Measurements from ENCODE around the gene WDR75.
"Not testable (repeated sequence)": the region's sequence is repeated elsewhere in the genome, so short reads cannot be mapped to it uniquely, and the experiment has no call there.

WDR75 gene

DNA sequence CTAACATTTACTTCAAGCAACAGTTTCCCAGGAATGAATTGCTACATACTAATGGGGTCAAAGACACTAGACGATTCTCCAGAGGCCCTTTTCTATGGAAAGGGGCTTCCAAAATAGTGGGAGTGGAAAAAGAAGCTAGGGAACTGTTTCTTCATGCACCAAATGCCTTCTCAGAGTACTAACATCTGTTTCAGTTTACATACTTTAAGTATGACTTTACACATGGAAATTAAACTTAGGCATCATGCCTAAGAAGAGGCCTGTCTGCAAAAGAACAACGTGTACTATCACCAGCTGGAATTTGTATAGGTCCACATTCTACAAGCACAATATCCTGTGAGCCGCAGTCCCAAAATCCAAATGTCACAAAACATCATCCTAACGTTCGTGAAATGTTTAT lies 29.4 kb upstream of the WDR75 start:
- H3K27me3 ChIP-seq (ENCODE audit: control insufficient read depth in 1 of 2, insufficient read depth in 2 of 2, low read length in 2 of 2): no peaks in the 10 kb centered on the region
- no peak overlapping the region for H3K4me3 ChIP-seq (ENCODE audit: low read depth in 1 of 2, low read length in 2 of 2)
- no peak overlapping the region for H3K27ac ChIP-seq (ENCODE audit: low read depth, low read length)
- H3K4me1 ChIP-seq (ENCODE audit: control insufficient read depth in 1 of 2, insufficient read depth in 2 of 2, low read length in 2 of 2): no peaks in the 10 kb centered on the region
- H3K36me3 ChIP-seq (ENCODE audit: control insufficient read depth in 1 of 2, insufficient read depth in 2 of 2, low read length in 2 of 2): no peaks in the 10 kb centered on the region
- no peaks in the 10 kb centered on the region for H3K9me3 ChIP-seq (ENCODE audit: control insufficient read depth in 1 of 2, low read length in 2 of 2)
- H3K9ac ChIP-seq (ENCODE audit: low read depth in 1 of 2, low read length in 2 of 2): no peak overlapping the region

DNA sequence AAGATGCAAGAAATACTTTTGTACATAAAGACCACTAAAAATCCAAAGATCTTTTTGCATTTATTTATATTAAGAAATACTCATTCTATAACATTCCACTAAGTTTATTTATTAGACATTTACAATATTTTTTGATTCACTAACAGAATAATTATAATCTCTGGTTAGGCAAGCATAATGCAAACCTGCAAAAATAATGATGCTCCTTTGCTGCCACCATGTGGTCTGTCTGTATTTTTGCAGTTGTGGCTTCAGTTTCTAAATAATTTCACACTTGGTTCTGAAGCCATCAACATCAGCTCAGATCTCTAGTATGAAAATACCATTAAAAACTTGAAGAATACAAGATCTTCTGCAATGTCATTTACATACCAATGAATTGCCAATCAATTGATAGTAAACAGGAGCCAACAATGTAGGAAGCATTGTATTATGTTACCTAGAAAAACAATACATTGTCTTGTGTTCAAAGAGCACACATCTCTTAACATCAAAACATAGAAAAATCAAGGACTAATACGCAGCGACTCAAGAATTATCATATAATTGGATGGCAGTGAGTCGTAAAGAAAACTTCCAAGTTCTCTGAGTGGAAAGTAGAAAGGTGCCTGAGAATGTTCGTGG lies 28.8 kb upstream of the WDR75 start:
- no peak overlapping the region for H3K27ac ChIP-seq (ENCODE audit: low read depth, low read length)
- no peaks in the 10 kb centered on the region for H3K36me3 ChIP-seq (ENCODE audit: control insufficient read depth in 1 of 2, insufficient read depth in 2 of 2, low read length in 2 of 2)
- no peak overlapping the region for H3K4me3 ChIP-seq (ENCODE audit: low read depth in 1 of 2, low read length in 2 of 2)
- no peaks in the 10 kb centered on the region for H3K9me3 ChIP-seq (ENCODE audit: control insufficient read depth in 1 of 2, low read length in 2 of 2)
- no peaks in the 10 kb centered on the region for H3K4me1 ChIP-seq (ENCODE audit: control insufficient read depth in 1 of 2, insufficient read depth in 2 of 2, low read length in 2 of 2)
- no peaks in the 10 kb centered on the region for H3K27me3 ChIP-seq (ENCODE audit: control insufficient read depth in 1 of 2, insufficient read depth in 2 of 2, low read length in 2 of 2)
- H3K9ac ChIP-seq (ENCODE audit: low read depth in 1 of 2, low read length in 2 of 2): no peak overlapping the region

DNA sequence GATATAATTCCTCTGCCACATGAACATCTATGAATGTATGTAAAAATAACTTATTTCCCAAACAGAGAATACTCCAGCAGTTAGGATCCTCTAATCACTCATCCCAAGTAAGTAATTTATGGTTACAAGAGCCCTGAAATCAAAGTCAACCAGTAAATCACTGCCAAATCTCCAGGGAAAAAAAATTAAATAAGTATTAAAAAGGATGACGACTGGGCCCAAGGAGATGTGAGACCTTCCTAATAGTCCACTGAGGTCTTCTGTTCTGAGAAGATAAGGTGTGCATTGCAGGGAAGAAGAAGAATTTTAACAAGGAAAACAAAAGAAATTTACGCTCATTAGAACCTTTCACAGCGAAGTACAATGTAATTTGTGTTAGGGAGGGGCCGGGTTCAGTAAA lies 28.0 kb upstream of the WDR75 start:
- H3K9me3 ChIP-seq (ENCODE audit: control insufficient read depth in 1 of 2, low read length in 2 of 2): no peaks in the 10 kb centered on the region
- H3K27me3 ChIP-seq (ENCODE audit: control insufficient read depth in 1 of 2, insufficient read depth in 2 of 2, low read length in 2 of 2): no peaks in the 10 kb centered on the region
- H3K4me1 ChIP-seq (ENCODE audit: control insufficient read depth in 1 of 2, insufficient read depth in 2 of 2, low read length in 2 of 2): no peaks in the 10 kb centered on the region
- no peak overlapping the region for H3K9ac ChIP-seq (ENCODE audit: low read depth in 1 of 2, low read length in 2 of 2)
- no peak overlapping the region for H3K4me3 ChIP-seq (ENCODE audit: low read depth in 1 of 2, low read length in 2 of 2)
- H3K36me3 ChIP-seq (ENCODE audit: control insufficient read depth in 1 of 2, insufficient read depth in 2 of 2, low read length in 2 of 2): no peaks in the 10 kb centered on the region
- H3K27ac ChIP-seq (ENCODE audit: low read depth, low read length): no peak overlapping the region

DNA sequence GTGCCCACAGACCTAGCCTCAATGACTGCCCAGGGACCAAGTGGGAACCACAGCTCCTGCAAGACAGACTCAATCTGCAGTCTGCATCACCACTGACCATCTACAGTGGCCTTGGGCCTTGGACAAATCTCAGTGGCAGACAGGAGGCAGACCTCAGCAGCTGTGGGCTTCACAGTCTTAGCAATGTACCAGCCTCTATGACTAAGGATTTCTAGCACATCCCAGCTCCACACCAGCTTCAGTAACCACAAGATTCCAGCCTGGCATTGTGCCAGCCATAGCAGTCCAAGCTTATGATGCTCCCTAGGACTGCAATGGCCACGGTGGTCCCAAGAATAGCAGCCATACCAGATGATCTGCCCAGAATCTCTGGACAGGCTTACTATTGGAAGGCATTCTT lies 19.6 kb upstream of the WDR75 start:
- H3K27ac ChIP-seq (ENCODE audit: low read depth, low read length): no peak overlapping the region
- no peak overlapping the region for H3K4me3 ChIP-seq (ENCODE audit: low read depth in 1 of 2, low read length in 2 of 2)
- no peaks in the 10 kb centered on the region for H3K4me1 ChIP-seq (ENCODE audit: control insufficient read depth in 1 of 2, insufficient read depth in 2 of 2, low read length in 2 of 2)
- H3K9me3 ChIP-seq (ENCODE audit: control insufficient read depth in 1 of 2, low read length in 2 of 2): no peaks in the 10 kb centered on the region
- H3K27me3 ChIP-seq (ENCODE audit: control insufficient read depth in 1 of 2, insufficient read depth in 2 of 2, low read length in 2 of 2): no peaks in the 10 kb centered on the region
- no peaks in the 10 kb centered on the region for H3K36me3 ChIP-seq (ENCODE audit: control insufficient read depth in 1 of 2, insufficient read depth in 2 of 2, low read length in 2 of 2)
- no peak overlapping the region for H3K9ac ChIP-seq (ENCODE audit: low read depth in 1 of 2, low read length in 2 of 2)

DNA sequence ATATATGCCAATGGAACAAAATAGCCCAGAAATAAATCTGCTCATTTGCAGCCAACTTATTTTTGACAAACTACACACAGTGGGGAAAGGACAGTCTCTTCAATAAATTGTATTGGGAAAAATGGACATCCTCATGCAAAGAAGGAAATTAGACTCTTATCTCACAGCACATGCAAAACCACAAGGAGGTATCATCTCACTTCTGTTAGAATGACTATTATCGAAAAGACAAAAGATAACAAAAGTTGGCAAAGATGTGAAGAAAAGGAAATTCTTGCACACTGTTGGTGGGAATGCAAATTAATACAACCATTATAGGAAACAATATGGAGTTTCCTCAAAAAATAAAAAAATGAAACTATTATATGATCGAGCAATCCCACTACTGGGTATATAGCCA lies 16.3 kb upstream of the WDR75 start:
- Histone ChIP-seq H3K27me3 (ENCODE audit: control insufficient read depth in 1 of 2, insufficient read depth in 2 of 2, low read length in 2 of 2) (no peaks in the 10 kb centered on the region), H3K4me3 (ENCODE audit: low read depth in 1 of 2, low read length in 2 of 2) (no peak overlapping the region), H3K9me3 (ENCODE audit: control insufficient read depth in 1 of 2, low read length in 2 of 2) (no peaks in the 10 kb centered on the region), H3K9ac (ENCODE audit: low read depth in 1 of 2, low read length in 2 of 2) (no peak overlapping the region), H3K36me3 (ENCODE audit: control insufficient read depth in 1 of 2, insufficient read depth in 2 of 2, low read length in 2 of 2) (no peaks in the 10 kb centered on the region), H3K27ac (ENCODE audit: low read depth, low read length) (no peak overlapping the region), H3K4me1 (ENCODE audit: control insufficient read depth in 1 of 2, insufficient read depth in 2 of 2, low read length in 2 of 2) (no peaks in the 10 kb centered on the region)

DNA sequence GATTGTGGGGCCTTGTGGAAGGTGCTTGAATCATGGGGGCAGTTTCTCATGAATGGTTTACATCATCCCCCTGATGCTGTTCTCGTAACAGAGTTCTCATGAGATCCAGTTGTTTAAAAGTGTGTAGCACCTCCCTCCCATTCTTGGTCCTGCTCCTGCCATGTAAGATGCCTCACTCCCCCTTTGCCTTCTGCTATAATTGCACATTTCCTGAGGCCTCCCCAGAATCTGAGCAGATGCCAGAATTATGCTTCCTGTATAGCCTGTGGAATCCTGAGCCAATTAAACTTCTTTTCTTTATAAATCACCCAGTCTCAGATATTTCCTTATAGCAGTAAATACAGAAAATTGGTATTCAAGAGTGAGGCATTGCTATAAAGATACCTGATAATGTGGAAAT lies 15.6 kb upstream of the WDR75 start:
- Histone ChIP-seq H3K4me3 (ENCODE audit: low read depth in 1 of 2, low read length in 2 of 2) (no peak overlapping the region), H3K36me3 (ENCODE audit: control insufficient read depth in 1 of 2, insufficient read depth in 2 of 2, low read length in 2 of 2) (no peaks in the 10 kb centered on the region), H3K27me3 (ENCODE audit: control insufficient read depth in 1 of 2, insufficient read depth in 2 of 2, low read length in 2 of 2) (no peaks in the 10 kb centered on the region), H3K4me1 (ENCODE audit: control insufficient read depth in 1 of 2, insufficient read depth in 2 of 2, low read length in 2 of 2) (no peaks in the 10 kb centered on the region), H3K9ac (ENCODE audit: low read depth in 1 of 2, low read length in 2 of 2) (no peak overlapping the region), H3K27ac (ENCODE audit: low read depth, low read length) (no peak overlapping the region), H3K9me3 (ENCODE audit: control insufficient read depth in 1 of 2, low read length in 2 of 2) (no peaks in the 10 kb centered on the region)

DNA sequence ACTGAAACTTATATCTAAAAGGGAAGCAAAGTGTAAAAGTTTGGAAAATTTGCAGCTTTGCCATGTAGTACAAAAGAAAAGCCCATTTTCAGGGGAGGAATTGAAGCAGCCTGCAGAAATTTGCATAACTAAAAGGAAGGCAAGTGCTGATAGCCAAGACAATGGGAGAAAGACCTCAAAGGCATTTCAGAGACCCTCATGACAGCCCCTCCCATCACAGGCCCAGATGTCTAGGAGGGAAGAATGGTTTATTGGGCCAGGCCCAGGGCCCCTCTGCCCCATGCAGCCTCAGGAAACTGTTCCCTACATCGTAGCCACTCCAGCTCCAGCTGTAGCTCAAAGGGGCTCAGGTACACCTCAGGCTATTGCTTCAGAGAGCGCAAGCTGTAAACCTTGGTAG lies 14.4 kb upstream of the WDR75 start:
- Histone ChIP-seq H3K4me1 (ENCODE audit: control insufficient read depth in 1 of 2, insufficient read depth in 2 of 2, low read length in 2 of 2) (no peaks in the 10 kb centered on the region), H3K27ac (ENCODE audit: low read depth, low read length) (no peak overlapping the region), H3K9ac (ENCODE audit: low read depth in 1 of 2, low read length in 2 of 2) (no peak overlapping the region), H3K27me3 (ENCODE audit: control insufficient read depth in 1 of 2, insufficient read depth in 2 of 2, low read length in 2 of 2) (no peaks in the 10 kb centered on the region), H3K4me3 (ENCODE audit: low read depth in 1 of 2, low read length in 2 of 2) (no peak overlapping the region), H3K9me3 (ENCODE audit: control insufficient read depth in 1 of 2, low read length in 2 of 2) (no peaks in the 10 kb centered on the region), H3K36me3 (ENCODE audit: control insufficient read depth in 1 of 2, insufficient read depth in 2 of 2, low read length in 2 of 2) (no peaks in the 10 kb centered on the region)

DNA sequence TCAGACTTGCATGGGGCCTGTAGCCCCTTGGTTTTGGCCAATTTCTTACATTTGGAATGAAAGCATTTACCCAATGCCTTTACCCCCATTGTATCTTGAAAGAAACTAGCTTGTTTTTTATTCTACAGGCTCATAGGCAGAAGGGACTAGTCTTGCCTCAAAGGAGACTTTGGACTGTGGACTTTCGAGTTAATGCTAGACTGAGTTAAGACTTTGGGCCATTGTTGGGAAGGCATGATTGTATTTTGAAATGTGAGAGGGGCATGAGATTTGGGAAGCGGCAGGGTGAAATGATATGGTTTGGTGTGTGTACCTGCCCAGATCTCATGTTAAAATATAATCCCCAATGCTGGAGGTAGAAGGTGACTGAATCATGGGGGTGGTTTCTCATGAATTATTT lies 13.4 kb upstream of the WDR75 start:
- no peaks in the 10 kb centered on the region for H3K36me3 ChIP-seq (ENCODE audit: control insufficient read depth in 1 of 2, insufficient read depth in 2 of 2, low read length in 2 of 2)
- H3K4me3 ChIP-seq (ENCODE audit: low read depth in 1 of 2, low read length in 2 of 2): no peak overlapping the region
- no peak overlapping the region for H3K9ac ChIP-seq (ENCODE audit: low read depth in 1 of 2, low read length in 2 of 2)
- no peak overlapping the region for H3K27ac ChIP-seq (ENCODE audit: low read depth, low read length)
- no peaks in the 10 kb centered on the region for H3K9me3 ChIP-seq (ENCODE audit: control insufficient read depth in 1 of 2, low read length in 2 of 2)
- H3K27me3 ChIP-seq (ENCODE audit: control insufficient read depth in 1 of 2, insufficient read depth in 2 of 2, low read length in 2 of 2): no peaks in the 10 kb centered on the region
- H3K4me1 ChIP-seq (ENCODE audit: control insufficient read depth in 1 of 2, insufficient read depth in 2 of 2, low read length in 2 of 2): no peaks in the 10 kb centered on the region

DNA sequence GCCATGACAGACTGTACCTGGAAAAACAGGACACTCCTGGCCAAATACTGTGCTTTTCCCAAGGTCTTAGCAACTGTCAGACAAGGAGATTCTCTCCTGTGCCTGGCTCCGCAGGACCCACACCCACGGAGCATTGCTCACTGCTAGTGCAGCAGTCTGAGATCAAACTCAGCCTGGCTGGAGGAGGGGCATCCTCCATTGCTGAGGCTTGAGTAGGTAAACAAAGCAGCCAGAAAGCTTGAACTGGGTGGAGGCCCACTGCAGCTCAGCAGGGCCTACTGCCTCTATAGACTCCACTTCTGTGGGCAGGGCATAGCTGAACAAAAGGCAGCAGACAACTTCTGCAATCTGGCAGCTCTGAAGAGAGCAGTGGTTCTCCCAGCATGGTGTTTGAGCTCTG lies 10.8 kb upstream of the WDR75 start:
- H3K27ac ChIP-seq (ENCODE audit: low read depth, low read length); H3K27me3 ChIP-seq (ENCODE audit: control insufficient read depth in 1 of 2, insufficient read depth in 2 of 2, low read length in 2 of 2); H3K9ac ChIP-seq (ENCODE audit: low read depth in 1 of 2, low read length in 2 of 2); H3K9me3 ChIP-seq (ENCODE audit: control insufficient read depth in 1 of 2, low read length in 2 of 2); H3K4me3 ChIP-seq (ENCODE audit: low read depth in 1 of 2, low read length in 2 of 2); H3K4me1 ChIP-seq (ENCODE audit: control insufficient read depth in 1 of 2, insufficient read depth in 2 of 2, low read length in 2 of 2); H3K36me3 ChIP-seq (ENCODE audit: control insufficient read depth in 1 of 2, insufficient read depth in 2 of 2, low read length in 2 of 2): not testable (repeated sequence)

DNA sequence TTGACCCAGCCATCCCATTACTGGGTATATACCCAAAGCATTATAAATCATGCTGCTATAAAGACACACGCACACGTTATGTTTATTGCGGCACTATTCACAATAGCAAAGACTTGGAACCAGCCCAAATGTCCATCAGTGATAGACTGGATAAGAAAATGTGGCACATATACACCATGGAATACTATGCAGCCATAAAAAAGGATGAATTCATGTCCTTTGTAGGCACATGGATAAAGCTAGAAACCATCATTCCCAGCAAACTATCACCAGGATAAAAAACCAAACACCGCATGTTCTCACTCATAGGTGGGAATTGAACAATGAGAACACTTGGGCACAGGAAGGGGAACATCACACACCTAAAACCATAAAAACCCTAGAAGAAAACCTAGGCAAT lies 5.5 kb upstream of the WDR75 start:
- H3K4me3 ChIP-seq (ENCODE audit: low read depth in 1 of 2, low read length in 2 of 2); H3K4me1 ChIP-seq (ENCODE audit: control insufficient read depth in 1 of 2, insufficient read depth in 2 of 2, low read length in 2 of 2); H3K9ac ChIP-seq (ENCODE audit: low read depth in 1 of 2, low read length in 2 of 2); H3K27me3 ChIP-seq (ENCODE audit: control insufficient read depth in 1 of 2, insufficient read depth in 2 of 2, low read length in 2 of 2); H3K9me3 ChIP-seq (ENCODE audit: control insufficient read depth in 1 of 2, low read length in 2 of 2); H3K27ac ChIP-seq (ENCODE audit: low read depth, low read length); H3K36me3 ChIP-seq (ENCODE audit: control insufficient read depth in 1 of 2, insufficient read depth in 2 of 2, low read length in 2 of 2): not testable (repeated sequence)

DNA sequence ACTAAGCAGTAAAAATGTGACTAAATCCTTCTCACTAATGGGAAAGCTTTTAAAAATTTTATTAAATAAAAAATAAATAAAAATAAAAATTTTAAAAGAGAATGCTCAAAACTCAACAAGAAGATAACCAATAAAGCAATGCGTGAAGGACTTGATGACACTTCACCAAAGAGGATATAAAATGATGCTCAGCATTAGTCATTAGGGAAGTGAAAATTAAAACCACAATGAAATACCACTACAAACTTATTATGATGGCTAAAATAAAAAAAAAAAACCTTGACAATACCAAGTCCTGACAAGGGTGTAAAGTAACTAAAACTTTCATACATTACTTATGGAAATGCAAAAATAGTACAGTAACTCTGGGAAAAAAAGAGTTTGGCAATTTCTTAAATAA lies 3.3 kb upstream of the WDR75 start:
- H3K36me3 ChIP-seq (ENCODE audit: control insufficient read depth in 1 of 2, insufficient read depth in 2 of 2, low read length in 2 of 2): no peaks in the 10 kb centered on the region
- no peak overlapping the region for H3K4me3 ChIP-seq (ENCODE audit: low read depth in 1 of 2, low read length in 2 of 2)
- no peak overlapping the region for H3K27ac ChIP-seq (ENCODE audit: low read depth, low read length)
- H3K9ac ChIP-seq (ENCODE audit: low read depth in 1 of 2, low read length in 2 of 2): no peak overlapping the region
- H3K4me1 ChIP-seq (ENCODE audit: control insufficient read depth in 1 of 2, insufficient read depth in 2 of 2, low read length in 2 of 2): peaks cover 4 to 14% of the 10 kb centered on the region in 2 donors
- no peaks in the 10 kb centered on the region for H3K27me3 ChIP-seq (ENCODE audit: control insufficient read depth in 1 of 2, insufficient read depth in 2 of 2, low read length in 2 of 2)
- H3K9me3 ChIP-seq (ENCODE audit: control insufficient read depth in 1 of 2, low read length in 2 of 2): no peaks in the 10 kb centered on the region
